ENCODE data around the gene MPND.

DNA sequence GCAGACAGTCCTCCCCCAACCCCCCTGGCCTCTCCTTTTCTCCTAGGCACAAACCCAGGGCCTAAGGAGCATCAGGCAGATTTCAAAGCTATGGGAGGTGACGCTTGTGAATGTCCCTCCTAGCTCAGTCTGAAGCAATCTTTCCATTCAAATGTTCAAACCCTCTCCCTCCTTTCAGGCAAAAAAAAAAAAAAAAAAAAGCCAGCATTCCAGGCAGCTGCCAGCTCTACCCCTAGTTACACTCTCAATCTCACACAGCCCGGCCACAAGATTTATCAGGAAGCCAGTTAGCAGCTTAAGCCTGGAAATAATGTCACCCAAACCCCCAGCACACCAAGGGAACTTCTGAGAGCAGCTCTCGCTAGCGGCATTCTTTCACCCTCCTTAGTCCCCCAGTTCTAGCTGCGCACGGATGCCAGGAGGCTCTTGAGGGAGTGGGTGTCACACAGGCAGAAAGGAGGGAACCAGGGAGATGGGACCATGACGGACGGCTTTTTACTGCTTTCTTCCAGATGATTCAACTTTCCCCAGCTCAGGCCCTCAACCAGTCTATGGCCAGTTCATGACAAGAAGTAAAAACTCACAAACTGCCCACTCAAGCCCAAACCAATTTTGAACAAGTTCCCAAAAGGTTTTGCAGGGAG, 50.7 kb downstream of the MPND start:
- TF ChIP-seq POLR2A (IDR thresholded peaks at IDR 0.05; ENCODE audit: low read length) (no peak), GATA1 (IDR thresholded peaks at IDR 0.05; ENCODE audit: low read depth, low read length) (no peak)
